HepG2 (cell line): ENCODE measurements around the gene PCDHB1. TPM values are rescaled to one million over a fixed set of nuclear protein-coding genes. Genes with fewer than 3 reads are reported as not detected.

ENCODE experiments used
- CREM ChIP-seq, 2 experiments: sonication (generic) in 1 of 2; formaldehyde crosslinking in 1 of 2; IDR thresholded peaks; 2 replicates each; pipeline versions ENCODE4 v1.4.0 to v1.6.1; 2016 to 2020; ENCODE audit warnings: antibody characterized with exemption in 1 of 2, mild to moderate bottlenecking in 1 of 2, missing genetic modification reagents in 1 of 2
- GABPB1 ChIP-seq: IDR thresholded peaks from 2 replicates; pipeline ENCODE4 v1.6.1; 2016; ENCODE audit warnings: mild to moderate bottlenecking, missing genetic modification reagents, moderate library complexity, missing compliant biosample characterization
- GATAD2A ChIP-seq: IDR thresholded peaks from 2 replicates; pipeline ENCODE4 v1.6.1; 2016
- ISL2 ChIP-seq: sonication (generic); formaldehyde crosslinking; IDR thresholded peaks from 2 replicates; pipeline ENCODE4 v1.5.0; 2020; ENCODE audit warnings: missing genetic modification reagents
- JUNB ChIP-seq: sonication (generic); formaldehyde crosslinking; IDR thresholded peaks from 2 replicates; pipeline ENCODE4 v1.8.0; 2022; ENCODE audit warnings: missing genetic modification reagents, mild to moderate bottlenecking, borderline replicate concordance
- KMT2A ChIP-seq: sonication (generic); formaldehyde crosslinking; IDR thresholded peaks from 2 replicates; pipeline ENCODE4 v1.4.0; 2020; ENCODE audit warnings: missing genetic modification reagents
- MAF1 ChIP-seq: sonication (generic); formaldehyde crosslinking; IDR thresholded peaks from 2 replicates; pipeline ENCODE4 v1.5.0; 2020; ENCODE audit warnings: missing genetic modification reagents, borderline replicate concordance
- MED1 ChIP-seq: sonication (generic); formaldehyde crosslinking; IDR thresholded peaks from 2 replicates; pipeline ENCODE4 v1.4.0; 2020; ENCODE audit warnings: missing genetic modification reagents
- NCOA2 ChIP-seq: sonication (generic); formaldehyde crosslinking; IDR thresholded peaks from 2 replicates; pipeline ENCODE4 v1.8.0; 2022; ENCODE audit warnings: inconsistent platforms
- POGK ChIP-seq: sonication (generic); formaldehyde crosslinking; conservative IDR thresholded peaks from 2 replicates; pipeline ENCODE4 v1.8.0; 2022; ENCODE audit warnings: mild to moderate bottlenecking, moderate library complexity, missing genetic modification reagents
- REPIN1 ChIP-seq: sonication (generic); formaldehyde crosslinking; IDR thresholded peaks from 2 replicates; pipeline ENCODE4 v1.8.0; 2022; ENCODE audit warnings: missing genetic modification reagents, low read depth, mild to moderate bottlenecking, borderline replicate concordance
- SMC3 ChIP-seq: IDR thresholded peaks from 2 replicates; pipeline ENCODE4 v1.6.1; 2011; ENCODE audit warnings: low read length, improper control_type of control experiment
- UBTF ChIP-seq: sonication (generic); formaldehyde crosslinking; IDR thresholded peaks from 2 replicates; pipeline ENCODE4 v1.4.0; 2020; ENCODE audit warnings: mild to moderate bottlenecking, missing genetic modification reagents
- ZFAT ChIP-seq: sonication (generic); formaldehyde crosslinking; conservative IDR thresholded peaks from 2 replicates; pipeline ENCODE4 v1.8.1; 2023; ENCODE audit warnings: missing genetic modification reagents, inconsistent platforms
- ZFP37 ChIP-seq: sonication (generic); formaldehyde crosslinking; IDR thresholded peaks from 2 replicates; pipeline ENCODE4 v1.4.0; 2020; ENCODE audit warnings: missing genetic modification reagents, borderline replicate concordance
- ZNF143 ChIP-seq: sonication (generic); formaldehyde crosslinking; IDR thresholded peaks from 2 replicates; pipeline ENCODE4 v1.4.0; 2020; ENCODE audit warnings: missing genetic modification reagents
- ZNF20 ChIP-seq: sonication (generic); formaldehyde crosslinking; IDR thresholded peaks from 2 replicates; pipeline ENCODE4 v1.4.0; 2020; ENCODE audit warnings: mild to moderate bottlenecking, moderate library complexity, missing genetic modification reagents
- ZNF274 ChIP-seq: sonication (generic); formaldehyde crosslinking; IDR thresholded peaks from 2 replicates; pipeline ENCODE4 v1.5.1; 2020; ENCODE audit warnings: mild to moderate bottlenecking, missing genetic modification reagents
- ZNF326 ChIP-seq: sonication (generic); formaldehyde crosslinking; IDR thresholded peaks from 2 replicates; pipeline ENCODE4 v1.4.0; 2020; ENCODE audit warnings: missing genetic modification reagents, borderline replicate concordance
- ZNF530 ChIP-seq: sonication (generic); formaldehyde crosslinking; IDR thresholded peaks from 2 replicates; pipeline ENCODE4 v1.5.0; 2020; ENCODE audit warnings: low read depth, mild to moderate bottlenecking, missing genetic modification reagents
- ZNF569 ChIP-seq: sonication (generic); formaldehyde crosslinking; IDR thresholded peaks from 2 replicates; pipeline ENCODE4 v1.5.0; 2020; ENCODE audit warnings: mild to moderate bottlenecking, missing genetic modification reagents, moderate library complexity, borderline replicate concordance
- ZNF605 ChIP-seq: sonication (generic); formaldehyde crosslinking; IDR thresholded peaks from 2 replicates; pipeline ENCODE4 v1.8.0; 2022; ENCODE audit warnings: mild to moderate bottlenecking, missing genetic modification reagents
- ZNF704 ChIP-seq: sonication (generic); formaldehyde crosslinking; IDR thresholded peaks from 2 replicates; pipeline ENCODE4 v1.8.1; 2023; ENCODE audit warnings: mild to moderate bottlenecking, inconsistent platforms, moderate library complexity, missing genetic modification reagents, borderline replicate concordance
- ZNF772 ChIP-seq: sonication (generic); formaldehyde crosslinking; IDR thresholded peaks from 2 replicates; pipeline ENCODE4 v1.5.0; 2020; ENCODE audit warnings: mild to moderate bottlenecking, missing genetic modification reagents
- polyA plus RNA-seq, 8 experiments: library from polyadenylated mRNA; depleted of rRNA in 3 of 8; stranded (reverse) in 7 of 8; unstranded in 1 of 8; fragments of >200 nt; fragmentation: Illumina TruSeq in 4 of 8; extraction: Trizol in 4 of 8; gene quantifications; 2 replicates each; pipeline versions ENCODE4 v1.2.1 to v1.2.3, GENCODE V29; 2011 to 2016; ENCODE audit warnings: low read depth in 4 of 8, missing spikeins in 1 of 8, mixed read lengths in 1 of 8; ENCODE audit not compliant: insufficient read depth in 1 of 8
- total RNA-seq, 5 experiments: library from RNA; depleted of rRNA; stranded (reverse); fragments of >200 nt; fragmentation: Illumina TruSeq; extraction: Trizol; gene quantifications; 2 replicates each; pipeline ENCODE4 v1.2.3, GENCODE V29; 2016; ENCODE audit warnings: low read depth in 1 of 5

The PCDHB1 gene
- total and polyA plus RNA-seq, 2 of the 13 experiments (the other 11 are each of a cell fraction or from before 2014, with no cell fraction given): not detected

DNA sequence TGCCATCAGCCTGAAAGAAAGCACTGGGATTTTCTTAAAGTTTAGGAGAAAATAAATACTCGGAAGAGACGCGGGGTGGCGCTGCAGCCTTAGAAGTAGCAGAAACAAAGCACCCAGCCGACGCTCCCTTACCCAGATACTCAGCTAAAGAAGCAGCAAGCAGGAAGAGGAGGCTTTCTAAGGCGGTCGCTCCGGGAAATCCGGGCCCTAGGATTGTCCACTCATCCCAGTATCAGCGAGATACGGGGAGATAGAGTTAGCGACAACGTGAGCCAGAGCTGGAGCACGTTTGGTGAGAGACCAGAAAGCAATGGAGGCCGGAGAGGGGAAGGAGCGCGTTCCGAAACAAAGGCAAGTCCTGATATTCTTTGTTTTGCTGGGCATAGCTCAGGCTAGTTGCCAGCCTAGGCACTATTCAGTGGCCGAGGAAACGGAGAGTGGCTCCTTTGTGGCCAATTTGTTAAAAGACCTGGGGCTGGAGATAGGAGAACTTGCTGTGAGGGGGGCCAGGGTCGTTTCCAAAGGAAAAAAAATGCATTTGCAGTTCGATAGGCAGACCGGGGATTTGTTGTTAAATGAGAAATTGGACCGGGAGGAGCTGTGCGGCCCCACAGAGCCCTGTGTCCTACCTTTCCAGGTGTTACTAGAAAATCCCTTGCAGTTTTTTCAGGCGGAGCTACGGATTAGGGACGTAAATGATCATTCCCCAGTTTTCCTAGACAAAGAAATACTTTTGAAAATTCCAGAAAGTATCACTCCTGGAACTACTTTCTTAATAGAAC, 43.5 kb downstream of the PCDHB1 start, which contains the start of gene PCDHB2 (continued):
- no peak for TF ChIP-seq MAF1 (CRISPR knock-in tag)
- TF ChIP-seq ZNF274 (CRISPR knock-in tag): 0 out of 2 replicates have a peak, but pooled peaks have one; percentile 39
- TF ChIP-seq GABPB1 (CRISPR knock-in tag): 0 out of 2 replicates have a peak, but pooled peaks have one; percentile 24
- TF ChIP-seq ZNF326 (CRISPR knock-in tag): no peak
- peak; percentile 80 for TF ChIP-seq KMT2A (CRISPR knock-in tag)
- 0 out of 2 replicates have a peak, but pooled peaks have one; percentile 34 for TF ChIP-seq ZNF20 (CRISPR knock-in tag)
- 0 out of 2 replicates have a peak, but pooled peaks have one; percentile 10 for TF ChIP-seq MED1 (CRISPR knock-in tag)
- TF ChIP-seq ZNF704 (CRISPR knock-in tag): no peak
- peak; percentile 59; the same call in 1 of the 2 replicates for TF ChIP-seq SMC3
- TF ChIP-seq ZNF530: no peak
- TF ChIP-seq ZNF605 (CRISPR knock-in tag): 0 out of 2 replicates have a peak, but pooled peaks have one; percentile 17
- TF ChIP-seq POGK (CRISPR knock-in tag): 0 out of 2 replicates have a peak, but pooled peaks have one; percentile 32
- no peak for TF ChIP-seq CREM (IDR thresholded peaks at IDR 0.05)
- no peak for TF ChIP-seq CREM (CRISPR knock-in tag; IDR thresholded peaks at IDR 0.05)
- peak; percentile 72 for TF ChIP-seq UBTF (CRISPR knock-in tag)
- peak; percentile 79; the same call in 1 of the 2 replicates for TF ChIP-seq REPIN1
- TF ChIP-seq GATAD2A: peak; percentile 41; the same call in 1 of the 2 replicates
- peak; percentile 43; the same call in 1 of the 2 replicates for TF ChIP-seq ZNF143 (CRISPR knock-in tag)
- no peak for TF ChIP-seq ZFP37
- 0 out of 2 replicates have a peak, but pooled peaks have one; percentile 20 for TF ChIP-seq NCOA2
- no peak for TF ChIP-seq ZNF569 (CRISPR knock-in tag)
- no peak for TF ChIP-seq ZFAT (CRISPR knock-in tag)
- TF ChIP-seq ZNF772 (CRISPR knock-in tag): no peak
- no peak for TF ChIP-seq JUNB
- TF ChIP-seq ISL2 (CRISPR knock-in tag): 0 out of 2 replicates have a peak, but pooled peaks have one; percentile 28
